Tibial nerve (tissue), 4 donors: ENCODE results near the gene SLC23A2.

Source experiments
- EP300 ChIP-seq, 2 donors: sonication (generic); formaldehyde crosslinking; IDR thresholded peaks; one replicate each; pipeline ENCODE4 v1.6.1; 2017; ENCODE audit warnings: antibody characterized with exemption in 2 of 2, mild to moderate bottlenecking in 1 of 2
- POLR2A ChIP-seq, 2 donors: fragments of 450-650 bp; IDR thresholded peaks; one replicate each; pipeline ENCODE4 v1.6.1; 2017; ENCODE audit warnings: antibody characterized with exemption in 2 of 2, mild to moderate bottlenecking in 2 of 2, moderate library complexity in 2 of 2
- TF ChIP-seq, protein P1 (sequence below), 5 experiments: fragments of 200-600 bp in 3 of 5; fragments of 450-650 bp in 2 of 5; sonication (generic) in 3 of 5; IDR thresholded peaks; one replicate each; pipeline ENCODE4 v1.5.1; 2016 to 2019; ENCODE audit warnings: antibody characterized with exemption in 5 of 5, mild to moderate bottlenecking in 3 of 5, moderate library complexity in 2 of 5

DNA sequence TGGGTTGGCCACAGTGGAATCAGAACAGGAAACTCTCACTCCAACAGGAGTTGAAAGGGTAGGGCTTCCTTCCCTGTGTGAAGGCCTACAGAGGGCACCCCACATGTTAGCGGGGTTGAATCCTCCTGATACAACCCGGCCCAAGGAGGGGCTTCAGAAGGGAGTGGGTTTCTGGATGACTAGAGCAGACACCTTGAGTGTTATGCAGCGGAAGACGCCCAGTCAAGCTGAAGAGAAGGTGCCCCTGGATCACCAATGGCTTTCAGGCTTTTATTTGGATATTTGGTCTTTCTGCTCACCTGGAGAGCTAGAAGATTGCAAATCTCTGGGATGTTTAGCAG is 146.8 kb downstream of the SLC23A2 start:
- TF ChIP-seq, protein P1, sequence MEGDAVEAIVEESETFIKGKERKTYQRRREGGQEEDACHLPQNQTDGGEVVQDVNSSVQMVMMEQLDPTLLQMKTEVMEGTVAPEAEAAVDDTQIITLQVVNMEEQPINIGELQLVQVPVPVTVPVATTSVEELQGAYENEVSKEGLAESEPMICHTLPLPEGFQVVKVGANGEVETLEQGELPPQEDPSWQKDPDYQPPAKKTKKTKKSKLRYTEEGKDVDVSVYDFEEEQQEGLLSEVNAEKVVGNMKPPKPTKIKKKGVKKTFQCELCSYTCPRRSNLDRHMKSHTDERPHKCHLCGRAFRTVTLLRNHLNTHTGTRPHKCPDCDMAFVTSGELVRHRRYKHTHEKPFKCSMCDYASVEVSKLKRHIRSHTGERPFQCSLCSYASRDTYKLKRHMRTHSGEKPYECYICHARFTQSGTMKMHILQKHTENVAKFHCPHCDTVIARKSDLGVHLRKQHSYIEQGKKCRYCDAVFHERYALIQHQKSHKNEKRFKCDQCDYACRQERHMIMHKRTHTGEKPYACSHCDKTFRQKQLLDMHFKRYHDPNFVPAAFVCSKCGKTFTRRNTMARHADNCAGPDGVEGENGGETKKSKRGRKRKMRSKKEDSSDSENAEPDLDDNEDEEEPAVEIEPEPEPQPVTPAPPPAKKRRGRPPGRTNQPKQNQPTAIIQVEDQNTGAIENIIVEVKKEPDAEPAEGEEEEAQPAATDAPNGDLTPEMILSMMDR (IDR thresholded peaks at IDR 0.05): no peak
- no peak for TF ChIP-seq EP300 (IDR thresholded peaks at IDR 0.05)
- TF ChIP-seq POLR2A (IDR thresholded peaks at IDR 0.05): no peak
